LNCAP (cell line): ENCODE data around the gene TCEAL7.

Experiments used
- CTCF ChIP-seq: fragments of 450-650 bp; IDR thresholded peaks from 2 replicates; pipeline ENCODE4 v1.5.1; 2017; ENCODE audit warnings: mild to moderate bottlenecking

TCEAL7 gene

GRCh38 chrX:103373581-103373980, 43.5 kb downstream of the TCEAL7 start:
- TF ChIP-seq CTCF = no peak

- no peak for TF ChIP-seq CTCF
Measured at GRCh38 chrX:103376118-103376978, 46.3 kb downstream of the TCEAL7 start, which contains the start of gene BEX3. TSS of gene BEX3 (plus strand) at chrX:103376538. CDS start at chrX:103377522, 984 bp downstream.

- TF ChIP-seq CTCF = no peak
Measured at GRCh38 chrX:103376979-103377324, 46.9 kb downstream of the TCEAL7 start.

GRCh38 chrX:103378990-103379389, 49.0 kb downstream of the TCEAL7 start:
- no peak for TF ChIP-seq CTCF
